Prostate gland (tissue), 2 donors: ENCODE results near the gene EEA1. TPM values are rescaled to one million over a fixed set of nuclear protein-coding genes. Genes with fewer than 3 reads are reported as not detected.

ENCODE experiments used
- DNase-seq: peaks from one replicate; pipeline ENCODE4 v3.0.0-alpha.2; 2019; ENCODE audit warnings: low spot score
- H3K27ac ChIP-seq, 2 donors: fragments of 200-600 bp; sonication (generic); 2 replicates each; pipeline ENCODE4 v1.5.1; 2017 to 2019
- H3K27me3 ChIP-seq: fragments of 200-600 bp; sonication (generic); replicated peaks from 2 replicates; pipeline ENCODE4 v1.5.1; 2019; ENCODE audit not compliant: insufficient read depth
- H3K36me3 ChIP-seq, 2 donors: fragments of 200-600 bp; sonication (generic); 1 replicate in 1 of 2; 2 replicates in 1 of 2; pipeline versions ENCODE4 v1.5.1 to v1.8.1; 2017 to 2019
- H3K4me1 ChIP-seq: fragments of 200-600 bp; sonication (generic); replicated peaks from 2 replicates; pipeline ENCODE4 v1.5.1; 2019
- H3K4me3 ChIP-seq, 2 donors: fragments of 200-600 bp; sonication (generic); 2 replicates each; pipeline ENCODE4 v1.5.1; 2017 to 2019
- H3K9me3 ChIP-seq: fragments of 200-600 bp; sonication (generic); 2 replicates; pipeline ENCODE4 v1.5.1; 2017
- CTCF ChIP-seq, 4 experiments: fragments of 200-600 bp in 2 of 4; fragments of 450-650 bp in 2 of 4; sonication (generic) in 2 of 4; IDR thresholded peaks; 1 replicate in 3 of 4; 2 replicates in 1 of 4; pipeline ENCODE4 v1.5.1; 2016 to 2019; ENCODE audit warnings: antibody characterized with exemption in 4 of 4, mild to moderate bottlenecking in 2 of 4, moderate library complexity in 2 of 4
- POLR2A ChIP-seq: fragments of 450-650 bp; IDR thresholded peaks from one replicate; pipeline ENCODE4 v1.6.1; 2016; ENCODE audit warnings: antibody characterized with exemption, mild to moderate bottlenecking
- POLR2AphosphoS5 ChIP-seq: sonication (generic); formaldehyde crosslinking; IDR thresholded peaks from one replicate; pipeline ENCODE4 v1.6.1; 2017; ENCODE audit warnings: antibody characterized with exemption
- WGBS: methylation state at CpG from one replicate; pipeline ENCODE4 v1.1.5; 2018; 5-methylcytosine and 5-hydroxymethylcytosine counted together
- intact Hi-C: fragments of 100-400 bp; cut with DNase I; formaldehyde crosslinking; loops from one replicate; pipeline ENCODE4 v1.14.2; 2022
- total RNA-seq, 2 donors: library from RNA; depleted of rRNA; stranded (reverse); fragments of >200 nt; gene quantifications; one replicate each; pipeline ENCODE4 v1.1.0, GENCODE V29; 2016

EEA1 gene
- total RNA-seq, 2 donors from 2014 or later, result 18.6 to 22.6 TPM

- Histone ChIP-seq H3K9me3 (no peaks in the 10 kb centered on the region), H3K4me1 (no peaks in the 10 kb centered on the region), H3K4me3 (no peak overlapping the region), H3K36me3 (no peaks in the 10 kb centered on the region), H3K27me3 (no peaks in the 10 kb centered on the region), H3K27ac (no peak overlapping the region)
- DNase-seq, result no peak
- intact Hi-C loops, result no loop called here
- 82% methylated on average over 2 of the region's 2 CpGs for WGBS
- TF ChIP-seq CTCF (IDR thresholded peaks at IDR 0.05) (no peak), POLR2A (no peak), POLR2AphosphoS5 (no peak)
These were observed 27.0 kb upstream of the EEA1 start for GRCh38 chr12:92955997-92956663.

GRCh38 chr12:92953747-92954146, 24.7 kb upstream of the EEA1 start:
- Histone ChIP-seq H3K9me3 (no peaks in the 10 kb centered on the region), H3K27me3 (no peaks in the 10 kb centered on the region), H3K4me1 (no peaks in the 10 kb centered on the region), H3K4me3 (no peak overlapping the region), H3K36me3 (no peaks in the 10 kb centered on the region), H3K27ac (no peak overlapping the region)
- no peak for DNase-seq
- intact Hi-C loops, result no loop called here
- 87% methylated on average over 5 of the region's 5 CpGs for WGBS
- TF ChIP-seq POLR2A (no peak), POLR2AphosphoS5 (no peak), CTCF (IDR thresholded peaks at IDR 0.05) (no peak)

- no peak overlapping the region for H3K4me3 ChIP-seq
- H3K4me1 ChIP-seq, result no peaks in the 10 kb centered on the region
- no peak for DNase-seq
- 69% methylated on average over 7 of the region's 7 CpGs for WGBS
- no peaks in the 10 kb centered on the region for H3K27me3 ChIP-seq
- H3K27ac ChIP-seq, result no peak overlapping the region
- intact Hi-C loops, result no loop called here
- no peaks in the 10 kb centered on the region for H3K9me3 ChIP-seq
- no peak for TF ChIP-seq POLR2AphosphoS5
- no peak for TF ChIP-seq POLR2A
- no peak for TF ChIP-seq CTCF (IDR thresholded peaks at IDR 0.05)
- H3K36me3 ChIP-seq, result no peaks in the 10 kb centered on the region
These were observed 23.3 kb upstream of the EEA1 start for GRCh38 chr12:92952394-92952793.

- no peaks in the 10 kb centered on the region for H3K4me1 ChIP-seq
- H3K4me3 ChIP-seq, result no peak overlapping the region
- H3K27me3 ChIP-seq, result no peaks in the 10 kb centered on the region
- H3K9me3 ChIP-seq, result no peaks in the 10 kb centered on the region
- DNase-seq, result no peak
- H3K27ac ChIP-seq, result no peak overlapping the region
- intact Hi-C loops, result no loop called here
- H3K36me3 ChIP-seq, result no peaks in the 10 kb centered on the region
- no peak for TF ChIP-seq CTCF (IDR thresholded peaks at IDR 0.05)
- TF ChIP-seq POLR2AphosphoS5, result no peak
- TF ChIP-seq POLR2A, result no peak
- 98% methylated on average over 4 of the region's 4 CpGs for WGBS
These were observed 21.9 kb upstream of the EEA1 start for GRCh38 chr12:92951006-92951405.

- H3K27ac ChIP-seq, result no peak overlapping the region
- no peaks in the 10 kb centered on the region for H3K36me3 ChIP-seq
- no peak for TF ChIP-seq POLR2AphosphoS5
- TF ChIP-seq CTCF (IDR thresholded peaks at IDR 0.05), result no peak
- no peak for TF ChIP-seq POLR2A
- DNase-seq, result no peak
- intact Hi-C loops, result no loop called here
- no peaks in the 10 kb centered on the region for H3K27me3 ChIP-seq
- WGBS, result 74% methylated on average over 4 of the region's 4 CpGs
- H3K4me3 ChIP-seq, result no peak overlapping the region
- no peaks in the 10 kb centered on the region for H3K4me1 ChIP-seq
- H3K9me3 ChIP-seq, result no peaks in the 10 kb centered on the region
These were observed 20.9 kb upstream of the EEA1 start for GRCh38 chr12:92950011-92950410.
